OCI-LY3 (cell line): Measurements from ENCODE around the gene LRRC15.

Experiments
- H2AFZ ChIP-seq: fragments of 200-600, 300-600 bp; shearing (Covaris generic); 2 replicates; pipeline ENCODE4 v1.6.0; 2014; ENCODE audit warnings: antibody characterized with exemption, low read depth, low read length
- H3K27ac ChIP-seq: fragments of 200-600, 300-600 bp; sonication (generic); 2 replicates; pipeline ENCODE4 v1.5.1; 2014; ENCODE audit warnings: mild to moderate bottlenecking, low read length, moderate library complexity, mixed read lengths
- H3K27me3 ChIP-seq: fragments of 200-600, 300-600 bp; sonication (generic); 2 replicates; pipeline ENCODE4 v1.6.1; 2014; ENCODE audit warnings: low read depth, low read length, mixed read lengths
- H3K36me3 ChIP-seq: fragments of 200-600, 300-600 bp; sonication (generic); replicated peaks from 2 replicates; pipeline ENCODE3; 2014; ENCODE audit warnings: low read depth, low read length, mixed read lengths
- H3K4me1 ChIP-seq: fragments of 300-600, 200-600 bp; sonication (generic); 2 replicates; pipeline ENCODE4 v1.6.1; 2014; ENCODE audit warnings: low read length, mixed read lengths
- H3K4me2 ChIP-seq: fragments of 200-600, 300-600 bp; sonication (generic); 2 replicates; pipeline ENCODE4 v1.6.1; 2014; ENCODE audit warnings: low read length, mixed read lengths
- H3K4me3 ChIP-seq: fragments of 300-600, 200-600 bp; sonication (generic); 2 replicates; pipeline ENCODE4 v1.5.1; 2014; ENCODE audit warnings: antibody characterized with exemption, mild to moderate bottlenecking, low read length, moderate library complexity
- H3K79me2 ChIP-seq: fragments of 300-600, 200-600 bp; shearing (Covaris generic); 2 replicates; pipeline ENCODE4 v1.6.1; 2014; ENCODE audit warnings: mild to moderate bottlenecking, low read length, mixed read lengths
- H3K9ac ChIP-seq: fragments of 300-600, 200-600 bp; shearing (Covaris generic); 2 replicates; pipeline ENCODE4 v1.6.0; 2014; ENCODE audit warnings: mild to moderate bottlenecking, low read length, moderate library complexity
- H3K9me3 ChIP-seq: fragments of 200-600, 300-600 bp; shearing (Covaris generic); 2 replicates; pipeline ENCODE4 v1.6.1; 2014; ENCODE audit warnings: low read length, mixed read lengths; ENCODE audit not compliant: insufficient read depth
- H4K20me1 ChIP-seq: fragments of 200-600, 300-600 bp; sonication (generic); 2 replicates; pipeline ENCODE4 v1.6.1; 2016; ENCODE audit warnings: low read length, mixed read lengths; ENCODE audit not compliant: insufficient read depth
- EZH2phosphoT487 ChIP-seq: fragments of 200-600 bp; shearing (Covaris generic); IDR thresholded peaks from 2 replicates; pipeline ENCODE4 v1.6.1; 2018; ENCODE audit warnings: antibody characterized with exemption, mixed run types, low read depth
- TF ChIP-seq, protein P1 (sequence below): fragments of 200-600, 300-600 bp; sonication (generic); IDR thresholded peaks from 2 replicates; pipeline ENCODE4 v1.5.1; 2014; ENCODE audit warnings: antibody characterized with exemption, low read length, low read depth

The LRRC15 gene

GRCh38 chr3:194399166-194399565, 29.6 kb upstream of the LRRC15 start, which contains the start of gene GP5:
Gene GP5, minus strand, starts transcription at chr3:194399266. Its CDS starts 984 bp downstream, at chr3:194398282.
- TF ChIP-seq, protein P1, sequence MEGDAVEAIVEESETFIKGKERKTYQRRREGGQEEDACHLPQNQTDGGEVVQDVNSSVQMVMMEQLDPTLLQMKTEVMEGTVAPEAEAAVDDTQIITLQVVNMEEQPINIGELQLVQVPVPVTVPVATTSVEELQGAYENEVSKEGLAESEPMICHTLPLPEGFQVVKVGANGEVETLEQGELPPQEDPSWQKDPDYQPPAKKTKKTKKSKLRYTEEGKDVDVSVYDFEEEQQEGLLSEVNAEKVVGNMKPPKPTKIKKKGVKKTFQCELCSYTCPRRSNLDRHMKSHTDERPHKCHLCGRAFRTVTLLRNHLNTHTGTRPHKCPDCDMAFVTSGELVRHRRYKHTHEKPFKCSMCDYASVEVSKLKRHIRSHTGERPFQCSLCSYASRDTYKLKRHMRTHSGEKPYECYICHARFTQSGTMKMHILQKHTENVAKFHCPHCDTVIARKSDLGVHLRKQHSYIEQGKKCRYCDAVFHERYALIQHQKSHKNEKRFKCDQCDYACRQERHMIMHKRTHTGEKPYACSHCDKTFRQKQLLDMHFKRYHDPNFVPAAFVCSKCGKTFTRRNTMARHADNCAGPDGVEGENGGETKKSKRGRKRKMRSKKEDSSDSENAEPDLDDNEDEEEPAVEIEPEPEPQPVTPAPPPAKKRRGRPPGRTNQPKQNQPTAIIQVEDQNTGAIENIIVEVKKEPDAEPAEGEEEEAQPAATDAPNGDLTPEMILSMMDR: no peak
- TF ChIP-seq EZH2phosphoT487: no peak
- Histone ChIP-seq H3K9me3 (no peaks in the 10 kb centered on the region), H3K27ac (no peak within 1 kb of the TSS), H3K36me3 (peaks cover 6% of the 10 kb centered on the region), H4K20me1 (no peaks in the 10 kb centered on the region), H3K9ac (no peak within 1 kb of the TSS), H3K27me3 (no peaks in the 10 kb centered on the region), H3K4me3 (no peak within 1 kb of the TSS), H2AFZ (no peak within 1 kb of the TSS), H3K4me1 (peaks cover 6% of the 10 kb centered on the region; the same call in 1 of the 2 replicates), H3K79me2 (no peaks in the 10 kb centered on the region), H3K4me2 (no peak within 1 kb of the TSS)

- H3K9ac ChIP-seq: no peak overlapping the region
- no peaks in the 10 kb centered on the region for H3K79me2 ChIP-seq
- no peak overlapping the region for H3K27ac ChIP-seq
- H2AFZ ChIP-seq: no peak overlapping the region
- no peak overlapping the region for H3K4me2 ChIP-seq
- peaks cover 6% of the 10 kb centered on the region; the same call in 1 of the 2 replicates for H3K4me1 ChIP-seq
- no peaks in the 10 kb centered on the region for H3K9me3 ChIP-seq
- no peak for TF ChIP-seq EZH2phosphoT487
- TF ChIP-seq, protein P1: no peak
- no peaks in the 10 kb centered on the region for H4K20me1 ChIP-seq
- no peaks in the 10 kb centered on the region for H3K27me3 ChIP-seq
- H3K36me3 ChIP-seq: no peaks in the 10 kb centered on the region
- no peak overlapping the region for H3K4me3 ChIP-seq
These were observed 28.3 kb upstream of the LRRC15 start for GRCh38 chr3:194397757-194398312.

DNA sequence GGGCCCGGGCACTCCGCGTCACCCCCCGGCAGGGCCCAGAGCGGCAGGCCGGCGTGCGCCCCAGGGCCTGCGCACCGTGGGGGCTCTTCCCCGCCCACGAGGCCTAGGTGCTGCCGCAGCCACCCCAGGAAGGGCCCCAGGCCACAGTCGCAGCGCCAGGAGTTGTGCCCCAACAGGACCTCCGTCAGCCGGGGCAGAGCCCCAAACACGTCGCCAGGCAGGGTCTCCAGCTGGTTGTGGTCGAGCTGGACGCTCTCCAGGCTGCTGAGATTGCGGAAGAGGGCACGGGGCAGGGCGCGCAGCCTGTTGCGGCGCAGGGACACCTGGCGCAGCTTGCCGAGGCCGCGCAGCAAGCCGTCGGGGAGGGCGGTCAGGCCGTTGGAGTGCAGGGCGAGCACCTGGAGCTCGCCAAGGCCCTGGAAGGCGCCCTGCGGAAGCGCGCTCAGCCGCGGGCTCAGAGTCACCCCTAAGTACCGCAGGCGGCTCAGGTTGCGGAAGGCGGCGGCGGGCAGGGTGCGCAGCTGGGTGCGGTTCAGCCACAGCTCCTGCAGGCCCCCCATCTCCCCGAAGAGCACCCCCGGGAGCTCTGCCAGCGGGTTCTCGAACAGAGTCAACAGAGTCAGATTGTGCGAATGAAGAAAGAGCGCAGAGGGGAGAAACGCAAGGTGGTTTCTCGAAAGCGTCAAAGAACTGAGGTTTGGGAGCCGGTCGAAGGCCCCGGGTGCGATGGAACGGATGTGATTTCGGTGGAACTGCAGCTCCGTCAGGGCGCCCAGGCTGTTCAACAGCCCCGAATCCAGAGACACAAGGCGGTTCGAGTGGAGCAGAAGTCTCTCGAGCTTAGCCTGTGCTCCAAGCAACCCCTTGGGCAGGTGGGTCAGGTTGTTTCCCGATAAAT, 27.6 kb upstream of the LRRC15 start:
- Histone ChIP-seq H3K9ac (no peak overlapping the region), H3K4me2 (no peak overlapping the region)

GRCh38 chr3:194396539-194396858, 27.0 kb upstream of the LRRC15 start:
- peaks cover 6% of the 10 kb centered on the region; the same call in 1 of the 2 replicates for H3K4me1 ChIP-seq
- H3K36me3 ChIP-seq: no peaks in the 10 kb centered on the region
- no peak overlapping the region for H2AFZ ChIP-seq
- no peaks in the 10 kb centered on the region for H3K27me3 ChIP-seq
- H3K27ac ChIP-seq: no peak overlapping the region
- H4K20me1 ChIP-seq: no peaks in the 10 kb centered on the region
- H3K4me3 ChIP-seq: no peak overlapping the region
- H3K4me2 ChIP-seq: no peak overlapping the region
- no peak for TF ChIP-seq EZH2phosphoT487
- TF ChIP-seq, protein P1: no peak
- H3K79me2 ChIP-seq: no peaks in the 10 kb centered on the region
- H3K9me3 ChIP-seq: no peaks in the 10 kb centered on the region
- no peak overlapping the region for H3K9ac ChIP-seq

More for the DNA sequence above, 27.6 kb upstream of the LRRC15 start:
- H4K20me1 ChIP-seq: no peaks in the 10 kb centered on the region
- no peaks in the 10 kb centered on the region for H3K9me3 ChIP-seq
- H2AFZ ChIP-seq: no peak overlapping the region
- no peaks in the 10 kb centered on the region for H3K27me3 ChIP-seq
- peaks cover 6% of the 10 kb centered on the region; the same call in 1 of the 2 replicates for H3K4me1 ChIP-seq
- no peak overlapping the region for H3K4me3 ChIP-seq
- no peaks in the 10 kb centered on the region for H3K36me3 ChIP-seq
- TF ChIP-seq EZH2phosphoT487: no peak
- TF ChIP-seq, protein P1: no peak
- no peaks in the 10 kb centered on the region for H3K79me2 ChIP-seq
- no peak overlapping the region for H3K27ac ChIP-seq
